Renal cortical epithelial cell (primary cell): ENCODE data around the gene MUC2. TPM values are rescaled to one million over a fixed set of nuclear protein-coding genes. Genes with fewer than 3 reads are reported as not detected.

Experiments
- DNase-seq: peaks from one replicate; pipeline ENCODE4 v3.0.0-alpha.2; 2011; ENCODE audit warnings: low read depth
- total RNA-seq: library from RNA; depleted of rRNA; stranded (reverse); fragments of >200 nt; gene quantifications from 2 replicates; pipeline ENCODE4 v1.2.3, GENCODE V29; 2014

Gene MUC2
- total RNA-seq, 1 donor from 2014 or later, result not detected

GRCh38 chr11:1072116-1072820 lies 2.4 kb upstream of the MUC2 start:
- DNase-seq, result peak; percentile 64

- DNase-seq, result no peak
These were observed 1.8 kb upstream of the MUC2 start for GRCh38 chr11:1072821-1073231.

GRCh38 chr11:1073261-1073724 lies 1.4 kb upstream of the MUC2 start:
- peak; percentile 69 for DNase-seq

- DNase-seq, result no peak
These were observed 827 bp upstream of the MUC2 start for GRCh38 chr11:1073851-1074243.

- no peak for DNase-seq
These were observed 752 bp downstream of the MUC2 start for GRCh38 chr11:1075341-1075911.

GRCh38 chr11:1076061-1076665 lies 1.5 kb downstream of the MUC2 start:
- no peak for DNase-seq

- DNase-seq, result no peak
These were observed 2.4 kb downstream of the MUC2 start for GRCh38 chr11:1077033-1077416.

GRCh38 chr11:1077417-1078119 lies 2.9 kb downstream of the MUC2 start:
- DNase-seq, result no peak

- DNase-seq, result no peak
These were observed 3.5 kb downstream of the MUC2 start for GRCh38 chr11:1078191-1078601.

- no peak for DNase-seq
These were observed 7.1 kb downstream of the MUC2 start for GRCh38 chr11:1081601-1082311.

- no peak for DNase-seq
These were observed 7.7 kb downstream of the MUC2 start for GRCh38 chr11:1082346-1082727.

- no peak for DNase-seq
These were observed 8.3 kb downstream of the MUC2 start for GRCh38 chr11:1082728-1083620.

GRCh38 chr11:1083621-1084551 lies 9.2 kb downstream of the MUC2 start:
- no peak for DNase-seq

- no peak for DNase-seq
These were observed 10.1 kb downstream of the MUC2 start for GRCh38 chr11:1084561-1085439.

GRCh38 chr11:1085440-1086170 lies 10.9 kb downstream of the MUC2 start:
- DNase-seq, result no peak

GRCh38 chr11:1086171-1087102 lies 11.8 kb downstream of the MUC2 start:
- no peak for DNase-seq
